HFFc6 (cell line): Measurements from ENCODE around the gene PALD1. TPM values are rescaled to one million over a fixed set of nuclear protein-coding genes. Genes with fewer than 3 reads are reported as not detected.

Experiments used
- DNase-seq: peaks from one replicate; pipeline ENCODE4 v3.0.0-alpha.2; 2018
- H3K27ac Mint-ChIP-seq: 2 replicates; pipeline ENCODE4 v1.8.0; 2020; ENCODE audit warnings: mild to moderate bottlenecking, mixed read lengths
- H3K27me3 Mint-ChIP-seq: 2 replicates; pipeline ENCODE4 v1.8.0; 2021; ENCODE audit warnings: mild to moderate bottlenecking, moderate library complexity, mixed read lengths; ENCODE audit not compliant: insufficient read depth
- H3K36me3 Mint-ChIP-seq: 2 replicates; pipeline ENCODE4 v1.8.0; 2021; ENCODE audit warnings: low read depth, mixed read lengths
- H3K4me1 Mint-ChIP-seq: 2 replicates; pipeline ENCODE4 v1.8.0; 2020; ENCODE audit warnings: low read depth, mixed read lengths
- H3K4me3 Mint-ChIP-seq: 2 replicates; pipeline ENCODE4 v1.8.0; 2020; ENCODE audit warnings: mild to moderate bottlenecking, moderate library complexity, mixed read lengths
- H3K9me3 Mint-ChIP-seq: 2 replicates; pipeline ENCODE4 v1.8.0; 2020; ENCODE audit warnings: mild to moderate bottlenecking, mixed read lengths
- CTCF ChIP-seq: fragments of 200-600 bp; sonication (generic); IDR thresholded peaks from 2 replicates; pipeline ENCODE4 v1.5.0; 2021; ENCODE audit warnings: antibody characterized with exemption, mild to moderate bottlenecking
- total RNA-seq, 6 experiments: library from RNA; stranded (reverse); fragmentation: NEBNext Ultra II Directional; extraction: Animal tissue kit (Norgen Biotek cat#: 25700); gene quantifications; 2 replicates in 1 of 6; 3 replicates in 5 of 6; pipeline ENCODE4 v1.2.3, GENCODE V29; 2021

Gene PALD1
- total RNA-seq, 6 experiments from 2014 or later = not detected

GRCh38 chr10:70492786-70493659, 14.5 kb downstream of the PALD1 start:
- H3K4me3 Mint-ChIP-seq = no peak overlapping the region
- H3K4me1 Mint-ChIP-seq = no peaks in the 10 kb centered on the region
- peaks cover 41% of the 10 kb centered on the region for H3K27me3 Mint-ChIP-seq
- DNase-seq = no peak
- H3K9me3 Mint-ChIP-seq = no peaks in the 10 kb centered on the region
- H3K36me3 Mint-ChIP-seq = no peaks in the 10 kb centered on the region
- no peak overlapping the region for H3K27ac Mint-ChIP-seq
- TF ChIP-seq CTCF = no peak

- no peaks in the 10 kb centered on the region for H3K4me1 Mint-ChIP-seq
- no peak overlapping the region for H3K4me3 Mint-ChIP-seq
- no peak for DNase-seq
- TF ChIP-seq CTCF = no peak
- no peaks in the 10 kb centered on the region for H3K9me3 Mint-ChIP-seq
- H3K27ac Mint-ChIP-seq = no peak overlapping the region
- no peaks in the 10 kb centered on the region for H3K36me3 Mint-ChIP-seq
- peaks cover 40% of the 10 kb centered on the region for H3K27me3 Mint-ChIP-seq
Measured at GRCh38 chr10:70493660-70494234, 15.2 kb downstream of the PALD1 start.

- Mint-ChIP-seq H3K36me3 (no peaks in the 10 kb centered on the region), H3K27me3 (peaks cover 40% of the 10 kb centered on the region), H3K4me3 (no peak overlapping the region), H3K4me1 (no peaks in the 10 kb centered on the region), H3K27ac (no peak overlapping the region), H3K9me3 (no peaks in the 10 kb centered on the region)
- no peak for DNase-seq
- TF ChIP-seq CTCF = no peak
Measured at GRCh38 chr10:70494536-70494935, 16.0 kb downstream of the PALD1 start.

GRCh38 chr10:70494966-70495365, 16.4 kb downstream of the PALD1 start:
- Mint-ChIP-seq H3K9me3 (no peaks in the 10 kb centered on the region), H3K27ac (no peak overlapping the region), H3K27me3 (peaks cover 40% of the 10 kb centered on the region), H3K4me1 (no peaks in the 10 kb centered on the region), H3K36me3 (no peaks in the 10 kb centered on the region), H3K4me3 (no peak overlapping the region)
- no peak for TF ChIP-seq CTCF
- no peak for DNase-seq

- Mint-ChIP-seq H3K4me3 (no peak overlapping the region), H3K36me3 (no peaks in the 10 kb centered on the region), H3K4me1 (no peaks in the 10 kb centered on the region), H3K27me3 (peaks cover 38% of the 10 kb centered on the region), H3K27ac (no peak overlapping the region), H3K9me3 (no peaks in the 10 kb centered on the region)
- DNase-seq = no peak
- TF ChIP-seq CTCF = no peak
Measured at GRCh38 chr10:70495691-70496261, 17.2 kb downstream of the PALD1 start.
